ENCODE measurements around the gene KCNQ1OT1. TPM values are rescaled to one million over a fixed set of nuclear protein-coding genes. Genes with fewer than 3 reads are reported as not detected.

The KCNQ1OT1 gene
- total and polyA plus RNA-seq, 7 donors, result 0.01 to 0.56 (median 0.30) TPM

- Histone ChIP-seq H3K4me3 (no peak overlapping the region), H3K36me3 (ENCODE audit: insufficient read depth in 1 of 2, low read depth in 1 of 2) (no peaks in the 10 kb centered on the region), H3K4me1 (peaks cover 10% of the 10 kb centered on the region), H3K27ac (no peak overlapping the region), H3K9me3 (peaks cover 4% of the 10 kb centered on the region), H3K27me3 (ENCODE audit: insufficient read depth in 3 of 3, low read length in 2 of 3) (peaks cover 0 to 1% (median 0%) of the 10 kb centered on the region in 3 donors)
- WGBS, 3 donors, result 34 to 49% (median 36%) methylated on average over 8 of the region's 8 CpGs
- intact Hi-C loops (cut with DNase I), result no loop called here
- no peak for ATAC-seq
- no peak for TF ChIP-seq CTCF (IDR thresholded peaks at IDR 0.05)
- DNase-seq, result no peak
Measured at GRCh38 chr11:2709429-2709828, 9.6 kb upstream of the KCNQ1OT1 start.

GRCh38 chr11:2708757-2709281 lies 9.0 kb upstream of the KCNQ1OT1 start:
- intact Hi-C loops (cut with DNase I), result no loop called here
- H3K4me3 ChIP-seq, result peak overlapping the region; percentile 7
- peak in 3 of 4 donors; percentile 2 to 54 (median 36) for ATAC-seq
- WGBS, 3 donors, result 22 to 26% (median 26%) methylated on average over 14 of the region's 14 CpGs
- peaks cover 4% of the 10 kb centered on the region for H3K9me3 ChIP-seq
- H3K27ac ChIP-seq, result no peak overlapping the region
- H3K4me1 ChIP-seq, result peaks cover 10% of the 10 kb centered on the region
- peak in 1 of 2 donors; percentile 49 for DNase-seq
- no peak for TF ChIP-seq CTCF (IDR thresholded peaks at IDR 0.05)
- no peaks in the 10 kb centered on the region for H3K36me3 ChIP-seq (ENCODE audit: insufficient read depth in 1 of 2, low read depth in 1 of 2)
- peaks cover 0 to 1% (median 0%) of the 10 kb centered on the region in 3 donors for H3K27me3 ChIP-seq (ENCODE audit: insufficient read depth in 3 of 3, low read length in 2 of 3)

- DNase-seq (peak; percentile 65 to 86), ATAC-seq (peak; percentile 38 to 85 (median 72))
- peaks cover 11% of the 10 kb centered on the region for H3K4me1 ChIP-seq
- H3K36me3 ChIP-seq (ENCODE audit: insufficient read depth in 1 of 2, low read depth in 1 of 2), result no peaks in the 10 kb centered on the region
- peaks cover 0 to 1% (median 0%) of the 10 kb centered on the region in 3 donors for H3K27me3 ChIP-seq (ENCODE audit: insufficient read depth in 3 of 3, low read length in 2 of 3)
- H3K27ac ChIP-seq, result peak overlapping the region; percentile 10
- 17 to 30% (median 23%) methylated on average over 10 to 11 of the region's 11 CpGs for WGBS, 3 donors
- peaks cover 4% of the 10 kb centered on the region for H3K9me3 ChIP-seq
- H3K4me3 ChIP-seq, result no peak overlapping the region
- intact Hi-C loops (cut with DNase I), result no loop called here
- no peak for TF ChIP-seq CTCF (IDR thresholded peaks at IDR 0.05)
Measured at GRCh38 chr11:2708151-2708581, 8.4 kb upstream of the KCNQ1OT1 start.

- Histone ChIP-seq H3K27ac (no peak overlapping the region), H3K27me3 (ENCODE audit: insufficient read depth in 3 of 3, low read length in 2 of 3) (peaks cover 0 to 1% (median 0%) of the 10 kb centered on the region in 3 donors), H3K4me1 (peaks cover 15% of the 10 kb centered on the region), H3K36me3 (ENCODE audit: insufficient read depth in 1 of 2, low read depth in 1 of 2) (no peaks in the 10 kb centered on the region), H3K9me3 (peaks cover 4% of the 10 kb centered on the region), H3K4me3 (no peak overlapping the region)
- ATAC-seq (peak in 1 of 4 donors; percentile 6), DNase-seq (peak; percentile 8 to 60)
- TF ChIP-seq CTCF (IDR thresholded peaks at IDR 0.05), result no peak
- WGBS, 3 donors, result 80 to 85% (median 84%) methylated on average over 7 of the region's 7 CpGs
- intact Hi-C loops (cut with DNase I), result no loop called here
Measured at GRCh38 chr11:2707736-2708135, 7.9 kb upstream of the KCNQ1OT1 start.

GRCh38 chr11:2706321-2706720 lies 6.5 kb upstream of the KCNQ1OT1 start:
- Histone ChIP-seq H3K36me3 (ENCODE audit: insufficient read depth in 1 of 2, low read depth in 1 of 2) (no peaks in the 10 kb centered on the region), H3K4me3 (no peak overlapping the region), H3K27me3 (ENCODE audit: insufficient read depth in 3 of 3, low read length in 2 of 3) (no peaks in the 10 kb centered on the region), H3K4me1 (peaks cover 20% of the 10 kb centered on the region), H3K27ac (no peak overlapping the region), H3K9me3 (peaks cover 4% of the 10 kb centered on the region)
- WGBS, 3 donors, result 95 to 100% (median 100%) methylated on average over 1 of the region's 1 CpG
- no peak for TF ChIP-seq CTCF (IDR thresholded peaks at IDR 0.05)
- ATAC-seq (no peak), DNase-seq (peak in 1 of 2 donors; percentile 3)
- intact Hi-C loops (cut with DNase I), result loop anchor here in 1 of 2 donors (1.0 kb wide), 1 partner anchor 178 kb away; no protein-coding TSS in a partner anchor

Measured in psoas muscle (tissue), 8 donors.